ENCODE results near the gene OVAAL.

DNA sequence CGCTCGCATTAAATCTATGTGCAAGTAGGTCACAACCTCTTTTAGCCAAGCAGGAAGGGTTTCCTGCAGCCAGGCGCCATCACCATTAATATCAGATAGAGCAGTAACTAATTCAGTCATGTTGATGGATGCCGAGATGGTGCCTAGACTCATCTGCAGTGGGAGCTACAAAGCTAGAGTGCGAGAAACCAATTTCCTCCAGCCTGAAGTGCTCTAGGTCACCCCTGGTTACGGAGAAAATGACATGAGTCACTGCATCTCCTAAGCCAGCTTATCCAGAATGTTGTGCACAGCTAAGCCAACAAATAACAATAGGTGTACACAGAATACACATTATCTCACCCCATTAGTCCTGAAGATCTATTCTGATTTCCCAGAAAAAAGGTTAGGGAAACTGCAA, 36.0 kb downstream of the OVAAL start:
- TF ChIP-seq, protein P1, sequence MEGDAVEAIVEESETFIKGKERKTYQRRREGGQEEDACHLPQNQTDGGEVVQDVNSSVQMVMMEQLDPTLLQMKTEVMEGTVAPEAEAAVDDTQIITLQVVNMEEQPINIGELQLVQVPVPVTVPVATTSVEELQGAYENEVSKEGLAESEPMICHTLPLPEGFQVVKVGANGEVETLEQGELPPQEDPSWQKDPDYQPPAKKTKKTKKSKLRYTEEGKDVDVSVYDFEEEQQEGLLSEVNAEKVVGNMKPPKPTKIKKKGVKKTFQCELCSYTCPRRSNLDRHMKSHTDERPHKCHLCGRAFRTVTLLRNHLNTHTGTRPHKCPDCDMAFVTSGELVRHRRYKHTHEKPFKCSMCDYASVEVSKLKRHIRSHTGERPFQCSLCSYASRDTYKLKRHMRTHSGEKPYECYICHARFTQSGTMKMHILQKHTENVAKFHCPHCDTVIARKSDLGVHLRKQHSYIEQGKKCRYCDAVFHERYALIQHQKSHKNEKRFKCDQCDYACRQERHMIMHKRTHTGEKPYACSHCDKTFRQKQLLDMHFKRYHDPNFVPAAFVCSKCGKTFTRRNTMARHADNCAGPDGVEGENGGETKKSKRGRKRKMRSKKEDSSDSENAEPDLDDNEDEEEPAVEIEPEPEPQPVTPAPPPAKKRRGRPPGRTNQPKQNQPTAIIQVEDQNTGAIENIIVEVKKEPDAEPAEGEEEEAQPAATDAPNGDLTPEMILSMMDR (conservative IDR thresholded peaks at IDR 0.05 in 1 of 2, IDR thresholded peaks at IDR 0.05 in 1 of 2; ENCODE audit: low read depth in 1 of 2, low read length in 2 of 2): no peak
- TF ChIP-seq EZH2 (IDR thresholded peaks at IDR 0.05; ENCODE audit: low read length, missing control alignments): no peak

All from fibroblast of lung (primary cell).